A549 (cell line): ENCODE data around the gene RIMKLA.

Source experiments
- CTCF ChIP-seq: fragments of >200 bp; sonication (Bioruptor Twin); formaldehyde crosslinking; IDR thresholded peaks from 3 replicates; pipeline ENCODE4 v1.5.1; 2016
- EP300 ChIP-seq, 2 experiments: fragments of >200 bp; sonication (Bioruptor Twin); formaldehyde crosslinking; IDR thresholded peaks; 2 replicates in 1 of 2; 3 replicates in 1 of 2; pipeline ENCODE4 v1.6.1; 2016 to 2017
- HOXB5 ChIP-seq: fragments of 250-450 bp; sonication (Bioruptor Pico); IDR thresholded peaks from 2 replicates; pipeline ENCODE4 v1.5.0; 2020; ENCODE audit warnings: mild to moderate bottlenecking, moderate library complexity
- MYC ChIP-seq: IDR thresholded peaks from 2 replicates; pipeline ENCODE4 v1.6.1; 2012; ENCODE audit warnings: mild to moderate bottlenecking, inconsistent platforms, low read length, improper control_type of control experiment, borderline replicate concordance
- POLR2A ChIP-seq: IDR thresholded peaks from 2 replicates; pipeline ENCODE4 v1.6.1; 2012; ENCODE audit warnings: mild to moderate bottlenecking, low read length
- RCOR1 ChIP-seq: fragments of 150-350 bp; IDR thresholded peaks from 2 replicates; pipeline ENCODE4 v1.6.1; 2014; ENCODE audit warnings: antibody characterized with exemption, low read length, low read depth
- SMC3 ChIP-seq: fragments of >200 bp; sonication (Bioruptor Twin); formaldehyde crosslinking; IDR thresholded peaks from 3 replicates; pipeline ENCODE4 v1.6.1; 2018; ENCODE audit warnings: inconsistent platforms
- TP53 ChIP-seq: fragments of 250-450 bp; sonication (Bioruptor Pico); IDR thresholded peaks from 2 replicates; pipeline ENCODE4 v1.5.0; 2021; ENCODE audit warnings: mild to moderate bottlenecking, moderate library complexity
- USF2 ChIP-seq: fragments of 450-650 bp; IDR thresholded peaks from 2 replicates; pipeline ENCODE4 v1.6.1; 2014; ENCODE audit warnings: antibody characterized with exemption
- TF ChIP-seq, protein P1 (sequence below): IDR thresholded peaks from 2 replicates; pipeline ENCODE4 v1.6.1; 2012
- TF ChIP-seq, protein P2 (sequence below): fragments of 150-350 bp; IDR thresholded peaks from 2 replicates; pipeline ENCODE4 v1.6.1; 2014; ENCODE audit warnings: low read depth, mild to moderate bottlenecking, low read length

DNA sequence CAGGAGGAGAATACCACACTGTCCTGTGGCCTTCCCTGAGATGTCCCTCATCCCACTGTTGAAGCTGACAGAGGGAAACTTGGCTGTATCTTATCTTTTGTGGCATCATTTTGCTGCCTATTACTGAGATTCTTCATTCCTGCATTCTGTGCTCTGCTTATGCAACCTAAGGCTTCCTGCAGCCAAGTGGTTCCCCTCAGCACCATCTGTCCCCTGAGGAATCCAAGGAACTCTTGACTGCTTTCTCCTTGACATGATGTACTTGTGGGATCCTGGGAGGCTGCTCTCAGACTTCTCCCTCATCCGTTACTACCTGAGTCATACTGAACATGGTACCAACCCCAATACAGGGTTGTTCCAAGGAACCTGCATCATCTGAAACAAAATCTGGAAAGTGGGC, 21.1 kb upstream of the RIMKLA start:
- TF ChIP-seq POLR2A (no peak), USF2 (no peak), CTCF (no peak), HOXB5 (CRISPR knock-in tag) (no peak), RCOR1 (no peak), TP53 (CRISPR knock-in tag) (no peak), SMC3 (no peak), EP300 (IDR thresholded peaks at IDR 0.05) (no peak), MYC (no peak)
- TF ChIP-seq, protein P1, sequence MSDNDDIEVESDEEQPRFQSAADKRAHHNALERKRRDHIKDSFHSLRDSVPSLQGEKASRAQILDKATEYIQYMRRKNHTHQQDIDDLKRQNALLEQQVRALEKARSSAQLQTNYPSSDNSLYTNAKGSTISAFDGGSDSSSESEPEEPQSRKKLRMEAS, result no peak
- TF ChIP-seq, protein P2, sequence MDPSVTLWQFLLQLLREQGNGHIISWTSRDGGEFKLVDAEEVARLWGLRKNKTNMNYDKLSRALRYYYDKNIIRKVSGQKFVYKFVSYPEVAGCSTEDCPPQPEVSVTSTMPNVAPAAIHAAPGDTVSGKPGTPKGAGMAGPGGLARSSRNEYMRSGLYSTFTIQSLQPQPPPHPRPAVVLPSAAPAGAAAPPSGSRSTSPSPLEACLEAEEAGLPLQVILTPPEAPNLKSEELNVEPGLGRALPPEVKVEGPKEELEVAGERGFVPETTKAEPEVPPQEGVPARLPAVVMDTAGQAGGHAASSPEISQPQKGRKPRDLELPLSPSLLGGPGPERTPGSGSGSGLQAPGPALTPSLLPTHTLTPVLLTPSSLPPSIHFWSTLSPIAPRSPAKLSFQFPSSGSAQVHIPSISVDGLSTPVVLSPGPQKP, result no peak
